HCT116 (cell line): Measurements from ENCODE around the gene SUPT6H. TPM values are rescaled to one million over a fixed set of nuclear protein-coding genes. Genes with fewer than 3 reads are reported as not detected.

Source experiments
- ATAC-seq: fragments of 200-7000 bp; cut with Tn5 transposase; 2 replicates; pipeline ENCODE4 v1.9.1; 2020; ENCODE audit warnings: mild to moderate bottlenecking, moderate library complexity
- BruUV-seq: library from RNA; stranded (reverse); fragments of 400-500 nt; replicated peaks from 2 replicates; lab custom pipeline; 2021; lab: Mats Ljungman, UMichigan
- CTCF ChIA-PET: fragments of 300-600 bp; sonication (Branson Sonifier 250); formaldehyde crosslinking; loops from one replicate; lab custom pipeline; 2021; ENCODE audit warnings: antibody characterized with exemption; lab: Charles Lee
- POLR2A ChIA-PET: fragments of 300-600, 350-600 bp; sonication (Branson Sonifier 250); formaldehyde crosslinking; loops from one replicate; lab custom pipeline; 2021; ENCODE audit warnings: antibody characterized with exemption; lab: Charles Lee
- RAD21 ChIA-PET, 2 experiments: fragments of 300-600 bp; sonication (Branson Sonifier 250); formaldehyde crosslinking; loops; one replicate each; lab custom pipeline; 2023; ENCODE audit warnings: low total read pairs in 2 of 2; ENCODE audit not compliant: uncharacterized antibody in 2 of 2, unreplicated experiment in 2 of 2, low non-redundant PET in 1 of 2; lab: Charles Lee
- DNase-seq: peaks from one replicate; pipeline ENCODE4 v3.0.0-alpha.2; 2010; ENCODE audit warnings: low read depth, low spot score
- H2AFZ ChIP-seq: fragments of 200-600 bp; shearing (Covaris generic), sonication (generic); 2 replicates; pipeline ENCODE4 v1.6.1; 2017; ENCODE audit warnings: low read depth, mixed run types, mixed read lengths, antibody characterized with exemption, low read length; ENCODE audit not compliant: poor library complexity, severe bottlenecking
- H3K27ac ChIP-seq: 2 replicates; pipeline ENCODE4 v1.5.1; 2012; ENCODE audit warnings: low read depth, low read length
- H3K27me3 ChIP-seq: fragments of 200-600 bp; sonication (generic); 2 replicates; pipeline ENCODE4 v1.6.1; 2016; ENCODE audit warnings: mixed run types, low read length, mixed read lengths; ENCODE audit not compliant: insufficient read depth
- H3K36me3 ChIP-seq, 2 experiments: fragments of 200-500 bp in 1 of 2; fragments of 200-600 bp in 1 of 2; sonication (Bioruptor generic) in 1 of 2; sonication (generic) in 1 of 2; 2 replicates each; pipeline versions ENCODE4 v1.5.1 to v1.6.1; 2014 to 2016; ENCODE audit warnings: low read length in 2 of 2, inconsistent platforms in 1 of 2, mixed read lengths in 1 of 2, mixed run types in 1 of 2; ENCODE audit not compliant: insufficient read depth in 2 of 2, control insufficient read depth in 1 of 2
- H3K4me1 ChIP-seq, 2 experiments: fragments of 200-600 bp in 1 of 2; sonication (generic) in 1 of 2; 2 replicates each; pipeline versions ENCODE4 v1.5.1 to v1.6.1; 2012 to 2017; ENCODE audit warnings: low read length in 2 of 2, inconsistent platforms in 1 of 2, mild to moderate bottlenecking in 1 of 2, mixed read lengths in 1 of 2, mixed run types in 1 of 2, moderate library complexity in 1 of 2; ENCODE audit not compliant: insufficient read depth in 2 of 2, control insufficient read depth in 1 of 2
- H3K4me2 ChIP-seq: fragments of 200-600 bp; sonication (generic); 2 replicates; pipeline ENCODE4 v1.6.1; 2017; ENCODE audit warnings: mixed run types, low read length, mixed read lengths
- H3K4me3 ChIP-seq, 2 experiments: fragments of 200-600 bp in 1 of 2; sonication (generic) in 1 of 2; replicated peaks in 1 of 2; 2 replicates each; pipeline ENCODE4 v1.5.1; 2011 to 2016; ENCODE audit warnings: low read length in 2 of 2, control low read depth in 1 of 2, low read depth in 1 of 2, mild to moderate bottlenecking in 1 of 2, mixed read lengths in 1 of 2, mixed run types in 1 of 2
- H3K79me2 ChIP-seq: fragments of 200-600 bp; sonication (generic); 2 replicates; pipeline ENCODE4 v1.6.1; 2017; ENCODE audit warnings: mild to moderate bottlenecking, mixed run types, low read length, moderate library complexity, mixed read lengths; ENCODE audit not compliant: insufficient read depth
- H3K9ac ChIP-seq: fragments of 200-600 bp; sonication (generic); 2 replicates; pipeline ENCODE4 v1.6.1; 2016; ENCODE audit warnings: low read length, mixed read lengths
- H3K9me2 ChIP-seq: fragments of 200-600 bp; sonication (generic), shearing (Covaris generic); 2 replicates; pipeline ENCODE4 v1.6.1; 2017; ENCODE audit warnings: mixed run types, mild to moderate bottlenecking, moderate library complexity; ENCODE audit not compliant: insufficient read depth
- H3K9me3 ChIP-seq, 2 experiments: fragments of 200-500 bp in 1 of 2; fragments of 200-600 bp in 1 of 2; sonication (Bioruptor generic) in 1 of 2; sonication (generic) in 1 of 2; 2 replicates each; pipeline ENCODE4 v1.6.1; 2014 to 2017; ENCODE audit warnings: low read length in 2 of 2, mixed read lengths in 2 of 2, inconsistent platforms in 1 of 2, low read depth in 1 of 2, mild to moderate bottlenecking in 1 of 2, mixed run types in 1 of 2, moderate library complexity in 1 of 2; ENCODE audit not compliant: control insufficient read depth in 1 of 2, insufficient read depth in 1 of 2
- H4K20me1 ChIP-seq: fragments of 200-600 bp; sonication (generic), shearing (Covaris generic); 2 replicates; pipeline ENCODE4 v1.6.1; 2017; ENCODE audit warnings: mixed run types, mild to moderate bottlenecking, moderate library complexity; ENCODE audit not compliant: insufficient read depth
- CBX3 ChIP-seq: IDR thresholded peaks from 2 replicates; pipeline ENCODE4 v1.6.1; 2012; ENCODE audit warnings: low read depth
- EGR1 ChIP-seq: IDR thresholded peaks from 2 replicates; pipeline ENCODE4 v1.6.1; 2012; ENCODE audit warnings: low read depth
- EZH2phosphoT487 ChIP-seq: fragments of 200-600 bp; IDR thresholded peaks from 2 replicates; pipeline ENCODE4 v1.6.1; 2018; ENCODE audit warnings: antibody characterized with exemption, borderline replicate concordance
- FOSL1 ChIP-seq: IDR thresholded peaks from 2 replicates; pipeline ENCODE4 v1.6.1; 2012; ENCODE audit warnings: low read depth
- MAX ChIP-seq: IDR thresholded peaks from 2 replicates; pipeline ENCODE4 v1.6.1; 2012
- POLR2A ChIP-seq: IDR thresholded peaks from 2 replicates; pipeline ENCODE4 v1.7.0; 2011; ENCODE audit warnings: borderline replicate concordance; ENCODE audit not compliant: insufficient read depth, insufficient read length; ENCODE audit errors: extremely low read depth
- RAD21 ChIP-seq: IDR thresholded peaks from 2 replicates; pipeline ENCODE4 v1.6.1; 2012; ENCODE audit warnings: low read depth, mild to moderate bottlenecking
- SP1 ChIP-seq: IDR thresholded peaks from 2 replicates; pipeline ENCODE4 v1.6.1; 2012; ENCODE audit warnings: low read depth
- TCF7L2 ChIP-seq: IDR thresholded peaks from 2 replicates; pipeline ENCODE4 v1.7.0; 2011; ENCODE audit warnings: borderline replicate concordance, inconsistent platforms; ENCODE audit not compliant: insufficient read depth, insufficient read length; ENCODE audit errors: extremely low read depth
- YY1 ChIP-seq: IDR thresholded peaks from 2 replicates; pipeline ENCODE4 v1.6.1; 2011; ENCODE audit warnings: low read length, low read depth, moderate library complexity, mild to moderate bottlenecking; ENCODE audit not compliant: insufficient replicate concordance; ENCODE audit errors: extremely low read depth
- ZNF274 ChIP-seq: fragments of 200-500 bp; sonication (Bioruptor generic); IDR thresholded peaks from 2 replicates; pipeline ENCODE4 v1.6.1; 2014; ENCODE audit warnings: mild to moderate bottlenecking, low read depth, low read length, inconsistent platforms
- intact Hi-C: fragments of 100-400 bp; cut with micrococcal nuclease; formaldehyde crosslinking; loops from 2 replicates; pipeline ENCODE4 v1.10.0; 2022
- total RNA-seq: library from RNA; stranded (reverse); gene quantifications from one replicate; pipeline ENCODE4 v1.2.1, GENCODE V29; 2021; ENCODE audit not compliant: unreplicated experiment
- TF ChIP-seq, protein P1 (sequence below): IDR thresholded peaks from 2 replicates; pipeline ENCODE4 v1.6.1; 2012; ENCODE audit warnings: low read depth

Gene SUPT6H
- total RNA-seq, 1 experiment from 2014 or later: 62.1 TPM

DNA sequence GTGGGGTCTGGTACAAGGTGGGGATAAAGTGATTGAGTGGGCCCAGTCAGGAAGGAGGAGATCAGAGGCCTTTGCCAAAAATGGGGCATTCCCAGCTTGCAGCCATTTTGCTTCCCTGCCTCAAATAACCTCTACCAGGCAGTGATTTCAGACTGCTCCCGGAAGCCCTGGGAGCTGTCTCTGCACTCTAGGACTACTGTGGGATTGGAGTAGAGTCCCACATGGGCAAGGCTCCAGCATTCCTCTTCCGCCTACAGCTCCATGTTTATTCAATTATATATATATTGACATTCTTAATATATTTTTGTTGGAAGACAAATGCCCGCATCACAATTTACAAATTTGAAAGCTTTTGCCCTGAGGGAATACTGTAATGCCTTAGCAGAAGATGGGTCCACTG lies 13.5 kb downstream of the SUPT6H start:
- BruUV-seq: no TSS peak
- peaks cover 10% of the 10 kb centered on the region; the same call in 1 of the 2 replicates for H3K79me2 ChIP-seq
- ChIA-PET CTCF (interaction anchor here (0.8 to 1.5 kb wide), 2 partner anchors 29 to 32 kb away, joined by 3 to 5 read pairs; no protein-coding TSS in a partner anchor), POLR2A (no interaction called here), RAD21 (interaction anchor here in 1 of 2 experiments (0.7 kb wide), 1 partner anchor 234 kb away, joined by 3 read pairs; no protein-coding TSS in a partner anchor)
- H4K20me1 ChIP-seq: no peaks in the 10 kb centered on the region
- TF ChIP-seq EZH2phosphoT487 (no peak), TCF7L2 (no peak), POLR2A (no peak), CBX3 (no peak), FOSL1 (no peak), SP1 (no peak), EGR1 (no peak), RAD21 (no peak), ZNF274 (no peak), YY1 (no peak), MAX (no peak)
- TF ChIP-seq, protein P1, sequence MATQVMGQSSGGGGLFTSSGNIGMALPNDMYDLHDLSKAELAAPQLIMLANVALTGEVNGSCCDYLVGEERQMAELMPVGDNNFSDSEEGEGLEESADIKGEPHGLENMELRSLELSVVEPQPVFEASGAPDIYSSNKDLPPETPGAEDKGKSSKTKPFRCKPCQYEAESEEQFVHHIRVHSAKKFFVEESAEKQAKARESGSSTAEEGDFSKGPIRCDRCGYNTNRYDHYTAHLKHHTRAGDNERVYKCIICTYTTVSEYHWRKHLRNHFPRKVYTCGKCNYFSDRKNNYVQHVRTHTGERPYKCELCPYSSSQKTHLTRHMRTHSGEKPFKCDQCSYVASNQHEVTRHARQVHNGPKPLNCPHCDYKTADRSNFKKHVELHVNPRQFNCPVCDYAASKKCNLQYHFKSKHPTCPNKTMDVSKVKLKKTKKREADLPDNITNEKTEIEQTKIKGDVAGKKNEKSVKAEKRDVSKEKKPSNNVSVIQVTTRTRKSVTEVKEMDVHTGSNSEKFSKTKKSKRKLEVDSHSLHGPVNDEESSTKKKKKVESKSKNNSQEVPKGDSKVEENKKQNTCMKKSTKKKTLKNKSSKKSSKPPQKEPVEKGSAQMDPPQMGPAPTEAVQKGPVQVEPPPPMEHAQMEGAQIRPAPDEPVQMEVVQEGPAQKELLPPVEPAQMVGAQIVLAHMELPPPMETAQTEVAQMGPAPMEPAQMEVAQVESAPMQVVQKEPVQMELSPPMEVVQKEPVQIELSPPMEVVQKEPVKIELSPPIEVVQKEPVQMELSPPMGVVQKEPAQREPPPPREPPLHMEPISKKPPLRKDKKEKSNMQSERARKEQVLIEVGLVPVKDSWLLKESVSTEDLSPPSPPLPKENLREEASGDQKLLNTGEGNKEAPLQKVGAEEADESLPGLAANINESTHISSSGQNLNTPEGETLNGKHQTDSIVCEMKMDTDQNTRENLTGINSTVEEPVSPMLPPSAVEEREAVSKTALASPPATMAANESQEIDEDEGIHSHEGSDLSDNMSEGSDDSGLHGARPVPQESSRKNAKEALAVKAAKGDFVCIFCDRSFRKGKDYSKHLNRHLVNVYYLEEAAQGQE: no peak
- no peaks in the 10 kb centered on the region for H3K9me2 ChIP-seq
- H3K27me3 ChIP-seq: no peaks in the 10 kb centered on the region
- intact Hi-C loops: loop anchor here (10.0 kb wide), 1 partner anchor 181 kb away; no protein-coding TSS in a partner anchor
- no peak for DNase-seq
- no peaks in the 10 kb centered on the region for H3K9me3 ChIP-seq
- H2AFZ ChIP-seq: no peak overlapping the region
- no peak for ATAC-seq
- H3K4me3 ChIP-seq: no peak overlapping the region
- no peak overlapping the region for H3K9ac ChIP-seq
- H3K27ac ChIP-seq: no peak overlapping the region
- no peaks in the 10 kb centered on the region for H3K4me1 ChIP-seq
- H3K36me3 ChIP-seq: peaks cover 67 to 69% of the 10 kb centered on the region in 2 experiments
- no peak overlapping the region for H3K4me2 ChIP-seq
